Measurements from ENCODE around the gene UROC1.

UROC1 gene

GRCh38 chr3:126550488-126551051 lies 33.0 kb upstream of the UROC1 start:
- TF ChIP-seq EZH2 (optimal IDR thresholded peaks at IDR 0.05; ENCODE audit: low read depth, low read length) (no peak), EZH2phosphoT487 (IDR thresholded peaks at IDR 0.05; ENCODE audit: low read length) (no peak)
- TF ChIP-seq, protein P1, sequence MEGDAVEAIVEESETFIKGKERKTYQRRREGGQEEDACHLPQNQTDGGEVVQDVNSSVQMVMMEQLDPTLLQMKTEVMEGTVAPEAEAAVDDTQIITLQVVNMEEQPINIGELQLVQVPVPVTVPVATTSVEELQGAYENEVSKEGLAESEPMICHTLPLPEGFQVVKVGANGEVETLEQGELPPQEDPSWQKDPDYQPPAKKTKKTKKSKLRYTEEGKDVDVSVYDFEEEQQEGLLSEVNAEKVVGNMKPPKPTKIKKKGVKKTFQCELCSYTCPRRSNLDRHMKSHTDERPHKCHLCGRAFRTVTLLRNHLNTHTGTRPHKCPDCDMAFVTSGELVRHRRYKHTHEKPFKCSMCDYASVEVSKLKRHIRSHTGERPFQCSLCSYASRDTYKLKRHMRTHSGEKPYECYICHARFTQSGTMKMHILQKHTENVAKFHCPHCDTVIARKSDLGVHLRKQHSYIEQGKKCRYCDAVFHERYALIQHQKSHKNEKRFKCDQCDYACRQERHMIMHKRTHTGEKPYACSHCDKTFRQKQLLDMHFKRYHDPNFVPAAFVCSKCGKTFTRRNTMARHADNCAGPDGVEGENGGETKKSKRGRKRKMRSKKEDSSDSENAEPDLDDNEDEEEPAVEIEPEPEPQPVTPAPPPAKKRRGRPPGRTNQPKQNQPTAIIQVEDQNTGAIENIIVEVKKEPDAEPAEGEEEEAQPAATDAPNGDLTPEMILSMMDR (IDR thresholded peaks at IDR 0.05; ENCODE audit: low read length) = no peak

DNA sequence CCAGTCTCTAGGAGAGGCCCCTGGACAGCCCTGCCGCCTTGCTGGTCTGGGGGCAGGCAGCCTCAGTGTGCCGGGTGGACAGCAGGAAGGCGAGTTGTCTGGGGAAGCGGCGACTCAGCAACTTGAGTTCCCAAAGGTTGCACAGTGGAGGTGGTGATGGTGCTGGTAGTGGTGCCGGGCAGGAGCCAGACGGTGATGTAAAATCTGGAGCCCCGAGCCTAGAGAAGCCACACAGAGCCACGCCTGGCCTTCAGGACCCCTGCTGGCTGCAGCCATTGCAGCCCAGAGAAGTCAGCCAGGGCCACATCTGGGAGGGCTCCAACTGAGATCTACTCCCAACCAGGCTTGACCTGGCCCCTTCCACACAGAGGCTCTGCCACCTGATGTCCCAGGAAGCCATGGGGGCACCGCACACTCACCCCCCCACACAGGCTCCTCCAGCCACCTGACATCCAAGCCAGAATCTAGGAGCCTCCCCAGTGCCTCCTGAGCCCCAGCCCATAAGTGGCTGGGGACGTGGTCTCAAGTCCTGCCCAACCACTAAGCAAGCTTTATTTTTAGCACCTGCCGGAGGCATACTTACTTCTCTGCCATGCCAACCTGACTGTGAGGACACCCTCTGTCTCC lies 32.4 kb upstream of the UROC1 start:
- H3K9me3 ChIP-seq (replicated peaks; ENCODE audit: insufficient read depth, low read length) = no peaks in the 10 kb centered on the region
- peaks cover 6% of the 10 kb centered on the region; the same call in 1 of the 2 replicates for H3K27me3 ChIP-seq (replicated peaks; ENCODE audit: insufficient read depth, low read length)
- H4K20me1 ChIP-seq (ENCODE audit: insufficient read depth, low read length) = no peaks in the 10 kb centered on the region
- H3K4me3 ChIP-seq (ENCODE audit: low read length) = no peak overlapping the region
- H3K9ac ChIP-seq (ENCODE audit: low read length) = no peak overlapping the region
- H3K9me2 ChIP-seq (replicated peaks; ENCODE audit: insufficient read depth, low read length) = no peaks in the 10 kb centered on the region
- H3K79me2 ChIP-seq (ENCODE audit: low read length) = no peaks in the 10 kb centered on the region
- no peak overlapping the region for H2AFZ ChIP-seq (ENCODE audit: low read length)
- no peak overlapping the region for H3K27ac ChIP-seq (ENCODE audit: low read length)
- TF ChIP-seq, protein P1 (IDR thresholded peaks at IDR 0.05; ENCODE audit: low read length) = no peak
- TF ChIP-seq EZH2 (optimal IDR thresholded peaks at IDR 0.05; ENCODE audit: low read depth, low read length) (no peak), EZH2phosphoT487 (IDR thresholded peaks at IDR 0.05; ENCODE audit: low read length) (no peak)
- H3F3A ChIP-seq (ENCODE audit: insufficient read depth, low read length) = no peaks in the 10 kb centered on the region
- H3K36me3 ChIP-seq (replicated peaks; ENCODE audit: insufficient read depth, low read length) = no peaks in the 10 kb centered on the region
- DNase-seq = no peak
- H3K4me1 ChIP-seq (ENCODE audit: low read length) = no peaks in the 10 kb centered on the region
- H3K4me2 ChIP-seq (ENCODE audit: low read depth, low read length) = no peak overlapping the region

More at GRCh38 chr3:126550488-126551051, 33.0 kb upstream of the UROC1 start:
- Histone ChIP-seq H3K9me3 (replicated peaks; ENCODE audit: insufficient read depth, low read length) (no peaks in the 10 kb centered on the region), H3K36me3 (replicated peaks; ENCODE audit: insufficient read depth, low read length) (no peaks in the 10 kb centered on the region), H3K79me2 (ENCODE audit: low read length) (no peaks in the 10 kb centered on the region), H3K4me3 (ENCODE audit: low read length) (no peak overlapping the region), H3K9me2 (replicated peaks; ENCODE audit: insufficient read depth, low read length) (no peaks in the 10 kb centered on the region), H3F3A (ENCODE audit: insufficient read depth, low read length) (no peaks in the 10 kb centered on the region), H3K4me1 (ENCODE audit: low read length) (no peaks in the 10 kb centered on the region), H2AFZ (ENCODE audit: low read length) (no peak overlapping the region), H4K20me1 (ENCODE audit: insufficient read depth, low read length) (no peaks in the 10 kb centered on the region), H3K27me3 (replicated peaks; ENCODE audit: insufficient read depth, low read length) (peaks cover 6% of the 10 kb centered on the region; the same call in 1 of the 2 replicates), H3K4me2 (ENCODE audit: low read depth, low read length) (no peak overlapping the region), H3K27ac (ENCODE audit: low read length) (no peak overlapping the region), H3K9ac (ENCODE audit: low read length) (no peak overlapping the region)
- no peak for DNase-seq

GRCh38 chr3:126548556-126549466 lies 31.2 kb upstream of the UROC1 start:
- H3K36me3 ChIP-seq (replicated peaks; ENCODE audit: insufficient read depth, low read length) = no peaks in the 10 kb centered on the region
- TF ChIP-seq, protein P1 (IDR thresholded peaks at IDR 0.05; ENCODE audit: low read length) = no peak
- TF ChIP-seq EZH2 (optimal IDR thresholded peaks at IDR 0.05; ENCODE audit: low read depth, low read length) (no peak), EZH2phosphoT487 (IDR thresholded peaks at IDR 0.05; ENCODE audit: low read length) (no peak)
- H3K9me3 ChIP-seq (replicated peaks; ENCODE audit: insufficient read depth, low read length) = no peaks in the 10 kb centered on the region
- H3K4me1 ChIP-seq (ENCODE audit: low read length) = no peaks in the 10 kb centered on the region
- H3K27ac ChIP-seq (ENCODE audit: low read length) = no peak overlapping the region
- H3K27me3 ChIP-seq (replicated peaks; ENCODE audit: insufficient read depth, low read length) = peaks cover 6% of the 10 kb centered on the region; the same call in 1 of the 2 replicates
- no peak overlapping the region for H3K9ac ChIP-seq (ENCODE audit: low read length)
- no peaks in the 10 kb centered on the region for H4K20me1 ChIP-seq (ENCODE audit: insufficient read depth, low read length)
- H3K9me2 ChIP-seq (replicated peaks; ENCODE audit: insufficient read depth, low read length) = no peaks in the 10 kb centered on the region
- no peaks in the 10 kb centered on the region for H3K79me2 ChIP-seq (ENCODE audit: low read length)
- H3F3A ChIP-seq (ENCODE audit: insufficient read depth, low read length) = no peaks in the 10 kb centered on the region
- no peak overlapping the region for H3K4me3 ChIP-seq (ENCODE audit: low read length)
- no peak overlapping the region for H3K4me2 ChIP-seq (ENCODE audit: low read depth, low read length)
- no peak for DNase-seq
- no peak overlapping the region for H2AFZ ChIP-seq (ENCODE audit: low read length)
